ENCODE data around the gene OR51B2.
"Not testable (repeated sequence)": the region's sequence is repeated elsewhere in the genome, so short reads cannot be mapped to it uniquely, and the experiment has no call there.

The OR51B2 gene

GRCh38 chr11:5324197-5324596 is at the start of gene OR51B2:
Gene OR51B2 (minus strand): TSS chr11:5324297. CDS start chr11:5324297, 0 bp downstream.
- no peak for DNase-seq

GRCh38 chr11:5369789-5370188 is 45.7 kb upstream of the OR51B2 start:
- no peak for DNase-seq

- DNase-seq = no peak
Observed at GRCh38 chr11:5368502-5369043, 44.5 kb upstream of the OR51B2 start.

- DNase-seq = no peak
Observed at GRCh38 chr11:5367448-5368074, 43.5 kb upstream of the OR51B2 start.

- DNase-seq = no peak
Observed at GRCh38 chr11:5366856-5367255, 42.8 kb upstream of the OR51B2 start.

GRCh38 chr11:5366365-5366764 is 42.3 kb upstream of the OR51B2 start:
- not testable (repeated sequence) for DNase-seq

GRCh38 chr11:5364214-5364613 is 40.1 kb upstream of the OR51B2 start:
- no peak for DNase-seq

- no peak for DNase-seq
Observed at GRCh38 chr11:5363679-5364078, 39.6 kb upstream of the OR51B2 start.

GRCh38 chr11:5362017-5362625 is 38.0 kb upstream of the OR51B2 start:
- DNase-seq = no peak

GRCh38 chr11:5356031-5356430 is 31.9 kb upstream of the OR51B2 start:
- not testable (repeated sequence) for DNase-seq

- no peak for DNase-seq
Observed at GRCh38 chr11:5351208-5351607, 27.1 kb upstream of the OR51B2 start, which contains the start of gene OR51B6. Gene OR51B6 (plus strand): TSS chr11:5351508. CDS start chr11:5351508, 0 bp downstream.

GRCh38 chr11:5349550-5349949 is 25.5 kb upstream of the OR51B2 start:
- no peak for DNase-seq

GRCh38 chr11:5348551-5349194 is 24.6 kb upstream of the OR51B2 start:
- no peak for DNase-seq

- no peak for DNase-seq
Observed at GRCh38 chr11:5345831-5346230, 21.7 kb upstream of the OR51B2 start.

- DNase-seq = no peak
Observed at GRCh38 chr11:5343474-5344335, 19.6 kb upstream of the OR51B2 start, which contains the start of gene OR51B5. Gene OR51B5 (minus strand): TSS chr11:5343524. CDS start chr11:5343524, 0 bp downstream.

GRCh38 chr11:5339771-5340322 is 15.8 kb upstream of the OR51B2 start:
- no peak for DNase-seq

GRCh38 chr11:5337253-5337652 is 13.2 kb upstream of the OR51B2 start:
- not testable (repeated sequence) for DNase-seq

- DNase-seq = no peak
Observed at GRCh38 chr11:5336331-5336730, 12.2 kb upstream of the OR51B2 start.

GRCh38 chr11:5335170-5335569 is 11.1 kb upstream of the OR51B2 start:
- no peak for DNase-seq

GRCh38 chr11:5317292-5317691 is 6.8 kb downstream of the OR51B2 start:
- no peak for DNase-seq

- not testable (repeated sequence) for DNase-seq
Observed at GRCh38 chr11:5313326-5314023, 10.6 kb downstream of the OR51B2 start.

- DNase-seq = no peak
Observed at GRCh38 chr11:5310423-5310822, 13.7 kb downstream of the OR51B2 start.
